A549 (cell line): Measurements from ENCODE around the gene TMEM175.

Experiments used
- CTCF ChIP-seq: fragments of >200 bp; sonication (Bioruptor Twin); formaldehyde crosslinking; IDR thresholded peaks from 3 replicates; pipeline ENCODE4 v1.5.1; 2016
- FOSL2 ChIP-seq, 2 experiments: fragments of 450-650 bp in 1 of 2; fragments of >200 bp in 1 of 2; sonication (Bioruptor Twin) in 1 of 2; formaldehyde crosslinking; IDR thresholded peaks; 2 replicates each; pipeline versions ENCODE4 v1.5.0 to v1.6.1; 2016 to 2020; ENCODE audit warnings: mild to moderate bottlenecking in 1 of 2, moderate library complexity in 1 of 2
- HMGXB4 ChIP-seq: fragments of 250-450 bp; sonication (Bioruptor Pico); IDR thresholded peaks from 2 replicates; pipeline ENCODE4 v1.5.0; 2021; ENCODE audit warnings: mild to moderate bottlenecking, moderate library complexity, borderline replicate concordance
- HOXA7 ChIP-seq: fragments of 250-450 bp; sonication (Bioruptor Pico); IDR thresholded peaks from 2 replicates; pipeline ENCODE4 v1.5.0; 2020; ENCODE audit warnings: mild to moderate bottlenecking, moderate library complexity
- MAX ChIP-seq: IDR thresholded peaks from 2 replicates; pipeline ENCODE4 v1.6.1; 2012
- MAZ ChIP-seq: fragments of 150-350 bp; IDR thresholded peaks from 2 replicates; pipeline ENCODE4 v1.6.1; 2014; ENCODE audit warnings: antibody characterized with exemption, low read depth, low read length, borderline replicate concordance
- POLR2A ChIP-seq: IDR thresholded peaks from 2 replicates; pipeline ENCODE4 v1.6.1; 2012; ENCODE audit warnings: mild to moderate bottlenecking, low read length
- RAD21 ChIP-seq, 2 experiments: fragments of >200 bp in 1 of 2; sonication (Bioruptor Twin) in 1 of 2; formaldehyde crosslinking in 1 of 2; IDR thresholded peaks in 1 of 2; conservative IDR thresholded peaks in 1 of 2; 2 replicates in 1 of 2; 3 replicates in 1 of 2; pipeline ENCODE4 v1.6.1; 2012 to 2018; ENCODE audit warnings: inconsistent platforms in 1 of 2
- RCOR1 ChIP-seq: fragments of 150-350 bp; IDR thresholded peaks from 2 replicates; pipeline ENCODE4 v1.6.1; 2014; ENCODE audit warnings: antibody characterized with exemption, low read length, low read depth
- REST ChIP-seq: fragments of 200-600 bp; sonication (generic); IDR thresholded peaks from 2 replicates; pipeline ENCODE4 v1.6.1; 2016; ENCODE audit warnings: antibody characterized with exemption, mild to moderate bottlenecking, moderate library complexity
- TP53 ChIP-seq: fragments of 250-450 bp; sonication (Bioruptor Pico); IDR thresholded peaks from 2 replicates; pipeline ENCODE4 v1.5.0; 2021; ENCODE audit warnings: mild to moderate bottlenecking, moderate library complexity
- ZNF302 ChIP-seq: fragments of 250-450 bp; sonication (Bioruptor Pico); IDR thresholded peaks from 2 replicates; pipeline ENCODE4 v1.9.0; 2021; ENCODE audit warnings: inconsistent platforms, mild to moderate bottlenecking, moderate library complexity

GRCh38 chr4:948101-948935 is 16.1 kb downstream of the TMEM175 start:
- TF ChIP-seq RAD21 (conservative IDR thresholded peaks at IDR 0.05 in 1 of 2, IDR thresholded peaks at IDR 0.05 in 1 of 2) (no peak), ZNF302 (CRISPR knock-in tag) (no peak), HMGXB4 (CRISPR knock-in tag) (no peak), POLR2A (no peak), HOXA7 (CRISPR knock-in tag) (no peak), FOSL2 (IDR thresholded peaks at IDR 0.05) (no peak), FOSL2 (CRISPR knock-in tag; IDR thresholded peaks at IDR 0.05) (no peak), CTCF (no peak), MAX (no peak), MAZ (no peak), REST (no peak), TP53 (no peak), RCOR1 (no peak)
